Uterus (tissue), 4 donors: ENCODE data around the gene DNM3. TPM values are rescaled to one million over a fixed set of nuclear protein-coding genes. Genes with fewer than 3 reads are reported as not detected.

ENCODE experiments used
- DNase-seq, 2 donors: peaks; one replicate each; pipeline ENCODE4 v3.0.0-alpha.2; 2019 to 2020
- H3K27ac ChIP-seq, 2 donors: fragments of 200-600 bp; sonication (generic); 1 replicate in 1 of 2; 2 replicates in 1 of 2; pipeline ENCODE4 v1.5.1; 2016 to 2018
- H3K27me3 ChIP-seq, 2 donors: fragments of 200-600 bp; sonication (generic); one replicate each; pipeline ENCODE4 v1.5.1; 2018 to 2019; ENCODE audit warnings: control low read depth in 1 of 2
- H3K36me3 ChIP-seq, 2 donors: fragments of 200-600 bp; sonication (generic); one replicate each; pipeline ENCODE4 v1.5.1; 2019; ENCODE audit warnings: control low read depth in 1 of 2
- H3K4me1 ChIP-seq, 2 donors: fragments of 200-600 bp; sonication (generic); one replicate each; pipeline ENCODE4 v1.5.1; 2018 to 2019; ENCODE audit warnings: control low read depth in 1 of 2
- H3K4me3 ChIP-seq, 2 donors: fragments of 200-600 bp; sonication (generic); 1 replicate in 1 of 2; 2 replicates in 1 of 2; pipeline ENCODE4 v1.5.1; 2018 to 2019; ENCODE audit warnings: mild to moderate bottlenecking in 1 of 2
- H3K9me3 ChIP-seq, 2 donors: fragments of 200-600 bp; sonication (generic); one replicate each; pipeline ENCODE4 v1.5.1; 2019; ENCODE audit warnings: control low read depth in 1 of 2
- CTCF ChIP-seq, 4 experiments: fragments of 200-600 bp in 2 of 4; fragments of 450-650 bp in 2 of 4; sonication (generic) in 2 of 4; IDR thresholded peaks; one replicate each; pipeline ENCODE4 v1.5.1; 2016 to 2019; ENCODE audit warnings: antibody characterized with exemption in 4 of 4, mild to moderate bottlenecking in 2 of 4, moderate library complexity in 1 of 4
- POLR2A ChIP-seq, 2 donors: fragments of 450-650 bp; IDR thresholded peaks; one replicate each; pipeline ENCODE4 v1.6.1; 2016; ENCODE audit warnings: antibody characterized with exemption in 2 of 2, mild to moderate bottlenecking in 1 of 2, moderate library complexity in 1 of 2
- intact Hi-C: fragments of 100-400 bp; cut with DNase I; formaldehyde crosslinking; loops from one replicate; pipeline ENCODE4 v1.15.1; 2023; ENCODE audit warnings: low total_unique reads
- total RNA-seq, 4 donors: library from RNA; depleted of rRNA in 3 of 4; stranded (reverse); fragments of >200 nt in 3 of 4; gene quantifications; one replicate each; pipeline versions ENCODE4 v1.1.0 to v1.2.4, GENCODE V29; 2014 to 2023
- donor health status: DM: yes; HTN: yes; CAD: no.

DNM3 gene
- total RNA-seq, 4 donors from 2014 or later: 4.7 to 49.2 (median 14.6) TPM

GRCh38 chr1:171883849-171884248 lies 42.6 kb downstream of the DNM3 start:
- DNase-seq: no peak
- Histone ChIP-seq H3K27ac (no peak overlapping the region), H3K36me3 (no peaks in the 10 kb centered on the region), H3K9me3 (no peaks in the 10 kb centered on the region), H3K4me1 (no peaks in the 10 kb centered on the region), H3K4me3 (no peak overlapping the region), H3K27me3 (no peaks in the 10 kb centered on the region)
- no peak for TF ChIP-seq POLR2A (IDR thresholded peaks at IDR 0.05)
- TF ChIP-seq CTCF (IDR thresholded peaks at IDR 0.05): no peak
- intact Hi-C loops: no loop called here

- no peak for TF ChIP-seq CTCF (IDR thresholded peaks at IDR 0.05)
- TF ChIP-seq POLR2A (IDR thresholded peaks at IDR 0.05): no peak
- H3K27me3 ChIP-seq: no peaks in the 10 kb centered on the region
- no peak overlapping the region for H3K4me3 ChIP-seq
- no peaks in the 10 kb centered on the region for H3K9me3 ChIP-seq
- H3K36me3 ChIP-seq: no peaks in the 10 kb centered on the region
- DNase-seq: no peak
- H3K4me1 ChIP-seq: no peaks in the 10 kb centered on the region
- intact Hi-C loops: no loop called here
- H3K27ac ChIP-seq: no peak overlapping the region
Measured at GRCh38 chr1:171884475-171884874, 43.2 kb downstream of the DNM3 start.

- Histone ChIP-seq H3K27ac (no peak overlapping the region), H3K4me1 (no peaks in the 10 kb centered on the region), H3K27me3 (no peaks in the 10 kb centered on the region), H3K9me3 (no peaks in the 10 kb centered on the region), H3K36me3 (no peaks in the 10 kb centered on the region), H3K4me3 (no peak overlapping the region)
- no peak for DNase-seq
- intact Hi-C loops: no loop called here
- no peak for TF ChIP-seq POLR2A (IDR thresholded peaks at IDR 0.05)
- no peak for TF ChIP-seq CTCF (IDR thresholded peaks at IDR 0.05)
Measured at GRCh38 chr1:171890131-171890530, 48.8 kb downstream of the DNM3 start.

GRCh38 chr1:171896936-171897703 lies 55.8 kb downstream of the DNM3 start:
- H3K27ac ChIP-seq: no peak overlapping the region
- DNase-seq: no peak
- H3K9me3 ChIP-seq: no peaks in the 10 kb centered on the region
- H3K4me3 ChIP-seq: no peak overlapping the region
- intact Hi-C loops: no loop called here
- H3K36me3 ChIP-seq: no peaks in the 10 kb centered on the region
- no peaks in the 10 kb centered on the region for H3K4me1 ChIP-seq
- no peak for TF ChIP-seq POLR2A (IDR thresholded peaks at IDR 0.05)
- TF ChIP-seq CTCF (IDR thresholded peaks at IDR 0.05): no peak
- H3K27me3 ChIP-seq: no peaks in the 10 kb centered on the region

- Histone ChIP-seq H3K4me3 (no peak overlapping the region), H3K36me3 (no peaks in the 10 kb centered on the region), H3K9me3 (no peaks in the 10 kb centered on the region), H3K27ac (peak overlapping the region in 1 of 2 donors; percentile 19), H3K27me3 (no peaks in the 10 kb centered on the region), H3K4me1 (no peaks in the 10 kb centered on the region)
- intact Hi-C loops: no loop called here
- DNase-seq: no peak
- no peak for TF ChIP-seq CTCF (IDR thresholded peaks at IDR 0.05)
- no peak for TF ChIP-seq POLR2A (IDR thresholded peaks at IDR 0.05)
Measured at GRCh38 chr1:171898941-171899340, 57.6 kb downstream of the DNM3 start.
